Mesendoderm (in vitro differentiated cells): ENCODE data around the gene TRAPPC2L.

ENCODE experiments used
- DNase-seq: peaks from one replicate; pipeline ENCODE4 v3.0.0; 2013
- H2AK5ac ChIP-seq: 2 replicates; pipeline ENCODE4 v1.6.1; 2013; ENCODE audit warnings: low read length, inconsistent platforms
- H2BK120ac ChIP-seq: 2 replicates; pipeline ENCODE4 v1.6.1; 2013; ENCODE audit warnings: low read depth, mild to moderate bottlenecking, low read length, moderate library complexity, mixed read lengths
- H2BK15ac ChIP-seq: replicated peaks from 2 replicates; pipeline ENCODE4 v1.6.1; 2013; ENCODE audit warnings: low read depth, mild to moderate bottlenecking, moderate library complexity
- H2BK5ac ChIP-seq: 2 replicates; pipeline ENCODE4 v1.6.1; 2013; ENCODE audit warnings: low read length, inconsistent platforms
- H3K18ac ChIP-seq: 2 replicates; pipeline ENCODE4 v1.6.1; 2013; ENCODE audit warnings: mild to moderate bottlenecking, low read length, mixed read lengths
- H3K23ac ChIP-seq: one replicate; pipeline ENCODE4 v1.6.1; 2013; ENCODE audit warnings: low read length
- H3K27ac ChIP-seq: 2 replicates; pipeline ENCODE4 v1.5.1; 2013; ENCODE audit warnings: low read depth, mild to moderate bottlenecking, inconsistent platforms, low read length, moderate library complexity
- H3K27me3 ChIP-seq: 2 replicates; pipeline ENCODE4 v1.6.1; 2013; ENCODE audit warnings: low read length, control low read depth, mild to moderate bottlenecking, inconsistent platforms; ENCODE audit not compliant: insufficient read depth, poor library complexity
- H3K36me3 ChIP-seq: 2 replicates; pipeline ENCODE4 v1.6.1; 2013; ENCODE audit warnings: low read length, inconsistent platforms; ENCODE audit not compliant: control insufficient read depth, insufficient read depth
- H3K4ac ChIP-seq: one replicate; pipeline ENCODE4 v1.6.1; 2013; ENCODE audit warnings: low read depth, mild to moderate bottlenecking, low read length, moderate library complexity
- H3K4me1 ChIP-seq: 2 replicates; pipeline ENCODE4 v1.6.1; 2013; ENCODE audit warnings: low read depth, low read length, inconsistent platforms; ENCODE audit not compliant: control insufficient read depth
- H3K4me2 ChIP-seq: 2 replicates; pipeline ENCODE4 v1.6.1; 2013; ENCODE audit warnings: low read length
- H3K4me3 ChIP-seq: 2 replicates; pipeline ENCODE4 v1.5.1; 2013; ENCODE audit warnings: mild to moderate bottlenecking, low read length
- H3K56ac ChIP-seq: one replicate; pipeline ENCODE4 v1.6.1; 2013; ENCODE audit warnings: low read length
- H3K79me1 ChIP-seq: 2 replicates; pipeline ENCODE4 v1.6.1; 2013; ENCODE audit warnings: low read length, inconsistent platforms
- H3K79me2 ChIP-seq: 2 replicates; pipeline ENCODE4 v1.6.1; 2013; ENCODE audit warnings: mild to moderate bottlenecking, low read length; ENCODE audit not compliant: control insufficient read depth, insufficient read depth
- H3K9ac ChIP-seq: 2 replicates; pipeline ENCODE4 v1.6.1; 2013; ENCODE audit warnings: low read length, inconsistent platforms
- H4K5ac ChIP-seq: one replicate; pipeline ENCODE4 v1.6.1; 2013; ENCODE audit warnings: low read length
- H4K8ac ChIP-seq: one replicate; pipeline ENCODE4 v1.6.1; 2013; ENCODE audit warnings: low read depth, mild to moderate bottlenecking, control low read depth, low read length, moderate library complexity
- WGBS: extraction: QIAGEN DNeasy Blood & Tissue Kit; methylation state at CpG from one replicate; pipeline ENCODE4 v1.1.7; 2013; ENCODE audit warnings: low lambda C conversion rate, missing lambda C conversion rate; ENCODE audit not compliant: insufficient coverage; ENCODE audit errors: extremely low coverage; 5-methylcytosine and 5-hydroxymethylcytosine counted together

The TRAPPC2L gene

DNA sequence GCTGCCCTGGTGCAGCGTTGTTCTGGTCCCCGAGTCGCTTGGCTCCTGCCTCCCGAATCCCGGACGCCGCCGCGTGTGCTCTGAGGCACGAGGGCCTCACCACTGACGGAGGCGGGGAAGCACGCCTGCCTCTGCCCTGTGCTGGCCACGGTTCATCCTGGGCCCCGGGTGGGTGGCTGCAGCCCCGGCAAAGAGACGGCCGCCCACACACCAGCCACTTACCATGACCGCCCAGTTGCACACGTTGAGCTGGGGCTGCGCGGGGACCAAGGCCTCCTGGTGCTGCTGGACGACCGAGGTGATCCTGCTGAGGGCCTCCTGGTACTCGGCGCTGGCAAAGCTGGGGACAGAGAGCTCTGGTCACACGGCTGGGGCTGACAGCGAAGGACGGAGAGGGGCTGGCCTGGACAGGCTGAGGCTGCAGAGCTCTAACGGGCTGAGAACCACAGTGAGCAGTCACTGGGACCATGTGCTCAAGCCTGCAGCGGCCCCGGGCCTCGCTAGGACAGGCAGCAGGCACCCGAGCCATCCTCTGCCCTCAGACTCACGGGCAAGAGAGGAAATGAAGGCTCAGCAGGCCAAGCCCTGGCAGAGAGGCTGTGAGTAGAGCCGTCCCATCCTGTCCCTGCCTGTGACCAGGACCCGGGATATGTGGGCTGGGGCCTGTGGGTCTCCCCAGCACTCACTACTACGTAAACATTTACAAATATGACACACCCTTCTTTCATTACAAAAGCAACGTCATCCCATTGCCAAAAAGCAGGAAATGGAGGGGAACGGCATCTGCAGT lies 38.9 kb upstream of the TRAPPC2L start:
- Histone ChIP-seq H2AK5ac (no peak overlapping the region), H3K27me3 (no peaks in the 10 kb centered on the region), H3K4me3 (no peak overlapping the region), H3K4ac (no peak overlapping the region), H3K9ac (no peak overlapping the region), H4K8ac (no peak overlapping the region), H3K79me1 (no peaks in the 10 kb centered on the region), H2BK120ac (no peak overlapping the region), H3K4me1 (no peaks in the 10 kb centered on the region), H3K4me2 (no peak overlapping the region), H3K23ac (no peak overlapping the region), H2BK5ac (no peak overlapping the region), H3K56ac (no peak overlapping the region), H3K18ac (no peak overlapping the region), H4K5ac (no peak overlapping the region), H2BK15ac (no peak overlapping the region), H3K27ac (no peak overlapping the region), H3K36me3 (no peaks in the 10 kb centered on the region), H3K79me2 (no peaks in the 10 kb centered on the region)
- no CpG with 5 or more reads among the region's 40 CpGs for WGBS
- DNase-seq: no peak

DNA sequence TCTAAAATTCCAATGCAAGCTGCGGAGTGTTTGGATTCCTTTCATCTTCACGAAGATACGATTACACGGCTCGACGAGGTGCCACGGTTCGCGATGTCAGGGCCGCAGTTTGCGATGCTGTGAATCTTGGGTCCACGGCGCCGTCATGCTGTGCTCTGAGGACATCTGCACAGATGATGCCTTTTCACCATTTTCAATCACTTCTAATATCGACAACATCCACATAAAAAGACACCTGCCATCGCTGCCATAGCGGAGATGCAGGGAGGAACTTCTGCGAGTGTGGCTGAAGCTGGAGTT lies 38.4 kb upstream of the TRAPPC2L start:
- no peaks in the 10 kb centered on the region for H3K79me1 ChIP-seq
- no peak overlapping the region for H4K8ac ChIP-seq
- H3K4me1 ChIP-seq: no peaks in the 10 kb centered on the region
- H3K27ac ChIP-seq: no peak overlapping the region
- DNase-seq: no peak
- no peak overlapping the region for H2BK15ac ChIP-seq
- no peaks in the 10 kb centered on the region for H3K79me2 ChIP-seq
- no peak overlapping the region for H3K23ac ChIP-seq
- H3K56ac ChIP-seq: no peak overlapping the region
- H2AK5ac ChIP-seq: no peak overlapping the region
- no peak overlapping the region for H2BK5ac ChIP-seq
- H3K4ac ChIP-seq: no peak overlapping the region
- no CpG with 5 or more reads among the region's 18 CpGs for WGBS
- H3K9ac ChIP-seq: no peak overlapping the region
- H3K27me3 ChIP-seq: no peaks in the 10 kb centered on the region
- H2BK120ac ChIP-seq: no peak overlapping the region
- no peak overlapping the region for H3K4me3 ChIP-seq
- H3K4me2 ChIP-seq: no peak overlapping the region
- H3K36me3 ChIP-seq: no peaks in the 10 kb centered on the region
- H4K5ac ChIP-seq: no peak overlapping the region
- no peak overlapping the region for H3K18ac ChIP-seq

DNA sequence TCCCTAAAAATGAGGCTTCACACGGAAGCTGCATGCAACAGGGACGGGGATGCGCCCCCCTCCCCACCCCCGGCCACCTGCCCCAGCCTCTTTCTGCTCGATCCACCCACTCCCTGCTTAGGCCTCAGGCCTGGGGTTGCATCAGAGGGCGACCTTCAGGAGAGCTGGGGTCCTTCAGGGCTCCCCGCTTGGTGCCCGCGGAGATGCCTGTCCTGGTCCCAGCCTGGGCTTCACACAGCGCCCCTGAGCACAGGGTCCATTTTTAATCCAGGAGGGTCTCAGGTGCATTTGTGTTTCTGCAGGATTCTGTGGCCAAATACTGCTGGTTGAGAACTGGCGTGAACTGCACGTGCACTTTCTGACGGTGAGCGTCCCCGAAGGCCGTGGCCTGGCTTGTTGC lies 37.8 kb upstream of the TRAPPC2L start:
- no peak overlapping the region for H4K8ac ChIP-seq
- H3K18ac ChIP-seq: no peak overlapping the region
- no peak overlapping the region for H2BK5ac ChIP-seq
- H3K56ac ChIP-seq: no peak overlapping the region
- no CpG with 5 or more reads among the region's 16 CpGs for WGBS
- H3K4me3 ChIP-seq: no peak overlapping the region
- no peaks in the 10 kb centered on the region for H3K4me1 ChIP-seq
- no peak overlapping the region for H3K4ac ChIP-seq
- no peak overlapping the region for H3K23ac ChIP-seq
- no peaks in the 10 kb centered on the region for H3K36me3 ChIP-seq
- no peak overlapping the region for H4K5ac ChIP-seq
- H2BK120ac ChIP-seq: no peak overlapping the region
- H3K4me2 ChIP-seq: no peak overlapping the region
- no peak overlapping the region for H3K9ac ChIP-seq
- H2AK5ac ChIP-seq: no peak overlapping the region
- DNase-seq: no peak
- H2BK15ac ChIP-seq: no peak overlapping the region
- no peak overlapping the region for H3K27ac ChIP-seq
- H3K79me2 ChIP-seq: no peaks in the 10 kb centered on the region
- H3K27me3 ChIP-seq: no peaks in the 10 kb centered on the region
- no peaks in the 10 kb centered on the region for H3K79me1 ChIP-seq

- Histone ChIP-seq H3K27ac (no peak overlapping the region), H2AK5ac (no peak overlapping the region), H3K18ac (no peak overlapping the region), H3K27me3 (no peaks in the 10 kb centered on the region), H2BK5ac (no peak overlapping the region), H3K9ac (no peak overlapping the region), H3K79me2 (no peaks in the 10 kb centered on the region), H4K5ac (no peak overlapping the region), H4K8ac (no peak overlapping the region), H2BK120ac (no peak overlapping the region), H3K36me3 (no peaks in the 10 kb centered on the region), H3K79me1 (no peaks in the 10 kb centered on the region), H3K56ac (no peak overlapping the region), H3K4ac (no peak overlapping the region), H3K4me1 (no peaks in the 10 kb centered on the region), H2BK15ac (no peak overlapping the region), H3K23ac (no peak overlapping the region), H3K4me3 (no peak overlapping the region), H3K4me2 (no peak overlapping the region)
- no CpG with 5 or more reads among the region's 20 CpGs for WGBS
- DNase-seq: no peak
Measured at GRCh38 chr16:88820385-88821025, 36.4 kb upstream of the TRAPPC2L start.

DNA sequence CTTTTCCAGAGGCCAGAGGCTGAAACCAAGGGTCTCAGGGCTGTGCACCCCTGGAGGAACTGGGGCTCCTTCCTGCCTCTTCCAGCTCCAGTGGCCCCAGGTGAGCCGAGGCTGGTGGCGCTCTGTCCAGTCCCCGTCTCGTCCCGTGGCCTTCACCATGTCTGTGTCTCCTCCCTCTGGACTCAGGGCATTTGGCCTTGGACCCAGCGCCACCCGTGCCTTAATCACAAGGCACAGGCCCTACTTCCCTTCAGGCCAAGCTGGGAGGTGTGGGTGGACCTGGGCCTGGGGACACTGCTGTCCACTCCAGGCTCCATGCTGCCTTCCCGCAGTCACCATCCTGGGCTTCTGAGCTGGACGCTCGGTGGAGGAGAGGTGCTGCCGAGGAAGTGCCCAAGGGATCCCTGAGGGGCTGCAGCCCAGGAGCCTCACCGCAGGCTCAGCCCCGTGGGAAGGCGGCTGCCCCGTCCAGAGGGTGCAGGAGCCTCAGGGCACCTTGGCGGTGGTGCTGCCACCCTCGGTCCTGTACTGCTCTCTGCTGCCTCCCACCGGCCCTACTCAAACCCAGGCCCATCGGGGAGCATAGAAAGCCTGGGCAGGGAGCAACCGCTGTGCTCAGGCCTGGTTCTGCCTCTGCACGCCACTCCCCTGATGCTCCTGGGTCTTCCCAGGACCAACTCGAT lies 35.6 kb upstream of the TRAPPC2L start:
- Histone ChIP-seq H3K9ac (no peak overlapping the region), H3K4me1 (no peaks in the 10 kb centered on the region), H2BK120ac (no peak overlapping the region), H4K5ac (no peak overlapping the region), H3K18ac (no peak overlapping the region), H2BK15ac (no peak overlapping the region), H3K27me3 (no peaks in the 10 kb centered on the region), H3K27ac (no peak overlapping the region), H3K4me3 (no peak overlapping the region), H2AK5ac (no peak overlapping the region), H3K79me1 (no peaks in the 10 kb centered on the region), H3K4me2 (no peak overlapping the region), H3K56ac (no peak overlapping the region), H3K4ac (no peak overlapping the region), H4K8ac (no peak overlapping the region), H2BK5ac (no peak overlapping the region), H3K23ac (no peak overlapping the region), H3K79me2 (no peaks in the 10 kb centered on the region), H3K36me3 (no peaks in the 10 kb centered on the region)
- no peak for DNase-seq
- no CpG with 5 or more reads among the region's 22 CpGs for WGBS
